ENCODE results near the gene ATXN10.

The ATXN10 gene

GRCh38 chr22:45891021-45891421 lies 219.4 kb downstream of the ATXN10 start:
- H3K27me3 ChIP-seq (ENCODE audit: control insufficient read depth in 1 of 2, insufficient read depth in 2 of 2, low read length in 2 of 2): peaks cover 31 to 32% of the 10 kb centered on the region in 2 donors
- no peak overlapping the region for H3K4me3 ChIP-seq (ENCODE audit: low read length in 2 of 2)
- H3K4me1 ChIP-seq (ENCODE audit: control insufficient read depth, insufficient read depth, low read length): no peaks in the 10 kb centered on the region
- no peak overlapping the region for H3K27ac ChIP-seq (ENCODE audit: low read length)
- H3K9ac ChIP-seq (ENCODE audit: low read length in 2 of 2): no peak overlapping the region
- H3K9me3 ChIP-seq (ENCODE audit: control insufficient read depth in 2 of 2, low read length in 2 of 2): no peaks in the 10 kb centered on the region
- no peaks in the 10 kb centered on the region for H3K36me3 ChIP-seq (ENCODE audit: control insufficient read depth in 2 of 2, insufficient read depth in 2 of 2, low read length in 2 of 2)

- Histone ChIP-seq H3K9me3 (ENCODE audit: control insufficient read depth in 2 of 2, low read length in 2 of 2) (no peaks in the 10 kb centered on the region), H3K9ac (ENCODE audit: low read length in 2 of 2) (no peak overlapping the region), H3K4me1 (ENCODE audit: control insufficient read depth, insufficient read depth, low read length) (no peaks in the 10 kb centered on the region), H3K27ac (ENCODE audit: low read length) (no peak overlapping the region), H3K27me3 (ENCODE audit: control insufficient read depth in 1 of 2, insufficient read depth in 2 of 2, low read length in 2 of 2) (peaks cover 28 to 32% of the 10 kb centered on the region in 2 donors), H3K36me3 (ENCODE audit: control insufficient read depth in 2 of 2, insufficient read depth in 2 of 2, low read length in 2 of 2) (no peaks in the 10 kb centered on the region), H3K4me3 (ENCODE audit: low read length in 2 of 2) (no peak overlapping the region)
Measured at GRCh38 chr22:45891471-45891995, 219.9 kb downstream of the ATXN10 start.

- H3K27ac ChIP-seq (ENCODE audit: low read length): no peak overlapping the region
- H3K36me3 ChIP-seq (ENCODE audit: control insufficient read depth in 2 of 2, insufficient read depth in 2 of 2, low read length in 2 of 2): no peaks in the 10 kb centered on the region
- H3K4me3 ChIP-seq (ENCODE audit: low read length in 2 of 2): no peak overlapping the region
- no peaks in the 10 kb centered on the region for H3K9me3 ChIP-seq (ENCODE audit: control insufficient read depth in 2 of 2, low read length in 2 of 2)
- H3K9ac ChIP-seq (ENCODE audit: low read length in 2 of 2): no peak overlapping the region
- no peaks in the 10 kb centered on the region for H3K4me1 ChIP-seq (ENCODE audit: control insufficient read depth, insufficient read depth, low read length)
- peaks cover 25 to 32% of the 10 kb centered on the region in 2 donors for H3K27me3 ChIP-seq (ENCODE audit: control insufficient read depth in 1 of 2, insufficient read depth in 2 of 2, low read length in 2 of 2)
Measured at GRCh38 chr22:45891996-45892621, 220.5 kb downstream of the ATXN10 start.

GRCh38 chr22:45892681-45893461 lies 221.2 kb downstream of the ATXN10 start:
- Histone ChIP-seq H3K4me3 (ENCODE audit: low read length in 2 of 2) (no peak overlapping the region), H3K36me3 (ENCODE audit: control insufficient read depth in 2 of 2, insufficient read depth in 2 of 2, low read length in 2 of 2) (no peaks in the 10 kb centered on the region), H3K9me3 (ENCODE audit: control insufficient read depth in 2 of 2, low read length in 2 of 2) (no peaks in the 10 kb centered on the region), H3K27ac (ENCODE audit: low read length) (no peak overlapping the region), H3K27me3 (ENCODE audit: control insufficient read depth in 1 of 2, insufficient read depth in 2 of 2, low read length in 2 of 2) (peaks cover 27 to 31% of the 10 kb centered on the region in 2 donors), H3K9ac (ENCODE audit: low read length in 2 of 2) (no peak overlapping the region), H3K4me1 (ENCODE audit: control insufficient read depth, insufficient read depth, low read length) (no peaks in the 10 kb centered on the region)

GRCh38 chr22:45893516-45893915 lies 221.9 kb downstream of the ATXN10 start:
- no peaks in the 10 kb centered on the region for H3K36me3 ChIP-seq (ENCODE audit: control insufficient read depth in 2 of 2, insufficient read depth in 2 of 2, low read length in 2 of 2)
- H3K27ac ChIP-seq (ENCODE audit: low read length): no peak overlapping the region
- no peaks in the 10 kb centered on the region for H3K9me3 ChIP-seq (ENCODE audit: control insufficient read depth in 2 of 2, low read length in 2 of 2)
- H3K4me1 ChIP-seq (ENCODE audit: control insufficient read depth, insufficient read depth, low read length): no peaks in the 10 kb centered on the region
- no peak overlapping the region for H3K4me3 ChIP-seq (ENCODE audit: low read length in 2 of 2)
- no peak overlapping the region for H3K9ac ChIP-seq (ENCODE audit: low read length in 2 of 2)
- H3K27me3 ChIP-seq (ENCODE audit: control insufficient read depth in 1 of 2, insufficient read depth in 2 of 2, low read length in 2 of 2): peaks cover 28 to 31% of the 10 kb centered on the region in 2 donors

All from stomach smooth muscle (tissue), 2 donors.